NT2/D1 (cell line): ENCODE measurements around the gene TEX10.

ENCODE experiments used
- DNase-seq: peaks from one replicate; pipeline ENCODE4 v3.0.0-alpha.2; 2011; ENCODE audit warnings: low read depth, low spot score
- H3K27me3 ChIP-seq: 2 replicates; pipeline ENCODE4 v1.6.0; 2011; ENCODE audit warnings: mild to moderate bottlenecking; ENCODE audit not compliant: insufficient read length, insufficient read depth
- H3K36me3 ChIP-seq: 2 replicates; pipeline ENCODE4 v1.6.1; 2011; ENCODE audit warnings: mild to moderate bottlenecking, low read length, mixed read lengths; ENCODE audit not compliant: insufficient read depth, insufficient read length
- H3K4me1 ChIP-seq: 2 replicates; pipeline ENCODE4 v1.5.1; 2011; ENCODE audit not compliant: insufficient read depth, insufficient read length
- H3K4me3 ChIP-seq: 2 replicates; pipeline ENCODE4 v1.5.1; 2011; ENCODE audit warnings: low read depth; ENCODE audit not compliant: insufficient read length
- H3K9ac ChIP-seq: 2 replicates; pipeline ENCODE4 v1.6.0; 2011; ENCODE audit warnings: low read depth; ENCODE audit not compliant: insufficient read length
- H3K9me3 ChIP-seq: 2 replicates; pipeline ENCODE4 v1.5.1; 2011; ENCODE audit warnings: mild to moderate bottlenecking, low read length; ENCODE audit not compliant: insufficient read depth
- SUZ12 ChIP-seq: IDR thresholded peaks from 2 replicates; pipeline ENCODE4 v1.6.1; 2011; ENCODE audit not compliant: insufficient read length, insufficient read depth; ENCODE audit errors: extremely low read depth
- YY1 ChIP-seq: IDR thresholded peaks from 2 replicates; pipeline ENCODE4 v1.6.1; 2011; ENCODE audit not compliant: insufficient read length, insufficient read depth
- ZNF274 ChIP-seq: IDR thresholded peaks from 2 replicates; pipeline ENCODE4 v1.6.1; 2011; ENCODE audit warnings: mild to moderate bottlenecking, low read depth, low read length

Gene TEX10

GRCh38 chr9:100317706-100318105, 35.0 kb downstream of the TEX10 start:
- Histone ChIP-seq H3K36me3 (peaks cover 63% of the 10 kb centered on the region), H3K4me1 (no peaks in the 10 kb centered on the region), H3K27me3 (no peaks in the 10 kb centered on the region), H3K9ac (no peak overlapping the region), H3K4me3 (no peak overlapping the region), H3K9me3 (no peaks in the 10 kb centered on the region; the same call in 1 of the 2 replicates)
- TF ChIP-seq YY1: no peak
- TF ChIP-seq ZNF274: no peak
- TF ChIP-seq SUZ12: no peak
- no peak for DNase-seq

- Histone ChIP-seq H3K27me3 (no peaks in the 10 kb centered on the region), H3K9me3 (no peaks in the 10 kb centered on the region; the same call in 1 of the 2 replicates), H3K36me3 (peaks cover 65% of the 10 kb centered on the region), H3K4me1 (no peaks in the 10 kb centered on the region), H3K4me3 (no peak overlapping the region), H3K9ac (no peak overlapping the region)
- no peak for TF ChIP-seq SUZ12
- TF ChIP-seq YY1: no peak
- TF ChIP-seq ZNF274: no peak
- DNase-seq: no peak
Observed at GRCh38 chr9:100315561-100315960, 37.2 kb downstream of the TEX10 start.

- Histone ChIP-seq H3K4me3 (no peak overlapping the region), H3K27me3 (no peaks in the 10 kb centered on the region), H3K36me3 (peaks cover 65% of the 10 kb centered on the region), H3K9me3 (no peaks in the 10 kb centered on the region; the same call in 1 of the 2 replicates), H3K4me1 (no peaks in the 10 kb centered on the region), H3K9ac (no peak overlapping the region)
- no peak for TF ChIP-seq SUZ12
- TF ChIP-seq YY1: no peak
- TF ChIP-seq ZNF274: no peak
- DNase-seq: no peak
Observed at GRCh38 chr9:100309992-100310391, 42.8 kb downstream of the TEX10 start.

GRCh38 chr9:100308965-100309564, 43.7 kb downstream of the TEX10 start:
- H3K9me3 ChIP-seq: no peaks in the 10 kb centered on the region; the same call in 1 of the 2 replicates
- H3K9ac ChIP-seq: no peak overlapping the region
- no peak overlapping the region for H3K4me3 ChIP-seq
- H3K4me1 ChIP-seq: no peaks in the 10 kb centered on the region
- H3K36me3 ChIP-seq: peaks cover 65% of the 10 kb centered on the region
- no peak for TF ChIP-seq YY1
- no peak for TF ChIP-seq SUZ12
- TF ChIP-seq ZNF274: no peak
- no peaks in the 10 kb centered on the region for H3K27me3 ChIP-seq
- DNase-seq: no peak

DNA sequence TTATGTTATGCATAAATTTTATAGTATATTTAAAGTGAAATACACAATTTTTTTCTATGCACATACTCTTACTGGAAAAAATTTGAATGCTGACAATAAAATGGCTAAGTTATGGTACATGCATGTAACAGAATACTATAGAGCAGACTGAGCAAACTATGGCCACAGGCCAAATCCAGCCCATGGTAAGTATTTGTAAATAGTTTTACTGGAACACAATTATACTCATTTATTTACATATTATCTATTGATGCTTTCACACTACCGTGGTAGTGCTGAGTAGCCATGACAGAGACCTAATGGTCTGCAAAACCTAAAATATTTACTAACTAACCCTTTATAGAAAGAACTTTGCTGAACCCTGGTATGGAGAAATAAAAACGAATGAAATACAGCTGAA, 45.7 kb downstream of the TEX10 start:
- peaks cover 72% of the 10 kb centered on the region for H3K36me3 ChIP-seq
- no peak for DNase-seq

GRCh38 chr9:100306283-100306682, 46.5 kb downstream of the TEX10 start:
- Histone ChIP-seq H3K9me3 (no peaks in the 10 kb centered on the region), H3K9ac (no peak overlapping the region), H3K36me3 (peaks cover 73% of the 10 kb centered on the region), H3K4me3 (no peak overlapping the region), H3K27me3 (no peaks in the 10 kb centered on the region), H3K4me1 (no peaks in the 10 kb centered on the region)
- TF ChIP-seq SUZ12: no peak
- TF ChIP-seq YY1: no peak
- TF ChIP-seq ZNF274: no peak
- no peak for DNase-seq

More for the DNA sequence above, 45.7 kb downstream of the TEX10 start:
- Histone ChIP-seq H3K4me3 (no peak overlapping the region), H3K4me1 (no peaks in the 10 kb centered on the region), H3K27me3 (no peaks in the 10 kb centered on the region), H3K9me3 (no peaks in the 10 kb centered on the region), H3K9ac (no peak overlapping the region)
- TF ChIP-seq SUZ12 (no peak), ZNF274 (no peak), YY1 (no peak)

DNA sequence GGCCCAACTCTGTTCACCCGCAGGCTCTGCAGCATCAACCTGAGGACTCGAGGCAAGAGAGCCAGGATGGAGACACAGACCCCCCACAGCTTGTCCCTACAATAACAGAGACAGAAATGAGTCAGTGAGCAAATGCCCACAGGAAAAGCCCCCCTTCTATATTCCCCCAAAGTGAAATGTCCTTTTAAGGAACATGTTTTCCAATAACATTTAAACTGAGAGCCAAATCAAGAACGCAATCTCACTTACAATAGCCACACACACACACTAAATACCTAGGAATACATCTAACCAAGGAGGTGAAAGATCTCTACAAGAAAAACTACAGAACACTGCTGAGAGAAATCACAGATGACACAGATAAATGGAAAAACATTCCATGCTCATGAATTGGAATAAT, 49.0 kb downstream of the TEX10 start:
- H3K36me3 ChIP-seq: peaks cover 72% of the 10 kb centered on the region

More for the DNA sequence above, 49.0 kb downstream of the TEX10 start:
- TF ChIP-seq ZNF274: no peak
- no peak for TF ChIP-seq YY1
- TF ChIP-seq SUZ12: no peak
- Histone ChIP-seq H3K4me1 (no peaks in the 10 kb centered on the region), H3K4me3 (no peak overlapping the region), H3K9ac (no peak overlapping the region), H3K27me3 (no peaks in the 10 kb centered on the region), H3K9me3 (no peaks in the 10 kb centered on the region)
- no peak for DNase-seq
